DOHH2 (cell line): Measurements from ENCODE around the gene ANKRD39.

Source experiments
- EZH2phosphoT487 ChIP-seq: fragments of 200-600 bp; sonication (generic); IDR thresholded peaks from 2 replicates; pipeline ENCODE4 v1.6.1; 2017; ENCODE audit warnings: borderline replicate concordance, mild to moderate bottlenecking, antibody characterized with exemption, low read length, moderate library complexity, mixed read lengths
- TF ChIP-seq, protein P1 (sequence below): fragments of 200-600 bp; sonication (generic); IDR thresholded peaks from one replicate; pipeline ENCODE4 v1.5.1; 2014; ENCODE audit warnings: antibody characterized with exemption, mild to moderate bottlenecking, low read depth, low read length; ENCODE audit not compliant: poor library complexity, severe bottlenecking

DNA sequence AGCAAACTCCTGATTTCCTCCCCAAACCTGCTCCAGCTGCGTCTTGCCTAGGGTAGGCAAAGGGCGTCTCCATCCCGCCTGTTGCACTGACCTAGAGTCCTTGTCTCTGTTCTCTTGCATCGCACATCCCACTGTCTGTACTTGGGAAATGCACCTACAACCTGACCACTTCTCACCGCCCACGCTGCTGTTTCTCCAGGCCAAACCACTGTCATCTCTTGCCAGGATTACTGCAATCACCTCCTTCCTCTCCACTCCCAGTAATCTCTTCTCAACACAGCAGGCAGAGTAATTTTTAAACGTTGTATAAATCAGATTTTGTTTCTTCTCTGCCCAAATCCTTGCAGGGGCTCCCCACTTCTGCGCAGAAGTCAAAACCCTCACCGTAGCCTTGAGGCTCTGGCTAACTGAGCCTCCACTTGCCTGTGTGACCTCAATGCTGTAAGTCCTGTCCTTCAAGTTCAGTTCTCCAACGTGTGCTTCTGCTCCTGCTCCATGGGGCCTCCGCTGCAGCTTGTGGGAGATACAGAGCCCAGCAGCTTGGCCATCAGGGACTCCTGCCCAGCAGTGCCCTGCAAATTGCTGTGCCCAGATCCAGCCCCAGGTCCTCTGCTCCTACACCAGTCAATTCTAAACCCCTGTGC, 39.8 kb upstream of the ANKRD39 start:
- TF ChIP-seq, protein P1, sequence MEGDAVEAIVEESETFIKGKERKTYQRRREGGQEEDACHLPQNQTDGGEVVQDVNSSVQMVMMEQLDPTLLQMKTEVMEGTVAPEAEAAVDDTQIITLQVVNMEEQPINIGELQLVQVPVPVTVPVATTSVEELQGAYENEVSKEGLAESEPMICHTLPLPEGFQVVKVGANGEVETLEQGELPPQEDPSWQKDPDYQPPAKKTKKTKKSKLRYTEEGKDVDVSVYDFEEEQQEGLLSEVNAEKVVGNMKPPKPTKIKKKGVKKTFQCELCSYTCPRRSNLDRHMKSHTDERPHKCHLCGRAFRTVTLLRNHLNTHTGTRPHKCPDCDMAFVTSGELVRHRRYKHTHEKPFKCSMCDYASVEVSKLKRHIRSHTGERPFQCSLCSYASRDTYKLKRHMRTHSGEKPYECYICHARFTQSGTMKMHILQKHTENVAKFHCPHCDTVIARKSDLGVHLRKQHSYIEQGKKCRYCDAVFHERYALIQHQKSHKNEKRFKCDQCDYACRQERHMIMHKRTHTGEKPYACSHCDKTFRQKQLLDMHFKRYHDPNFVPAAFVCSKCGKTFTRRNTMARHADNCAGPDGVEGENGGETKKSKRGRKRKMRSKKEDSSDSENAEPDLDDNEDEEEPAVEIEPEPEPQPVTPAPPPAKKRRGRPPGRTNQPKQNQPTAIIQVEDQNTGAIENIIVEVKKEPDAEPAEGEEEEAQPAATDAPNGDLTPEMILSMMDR, result no peak
- no peak for TF ChIP-seq EZH2phosphoT487
